Measurements from ENCODE around the gene GRPR. TPM values are rescaled to one million over a fixed set of nuclear protein-coding genes. Genes with fewer than 3 reads are reported as not detected.
A peak's percentile ranks its signal among the peaks of the same experiment; 100 is the strongest.

Gene GRPR
- total RNA-seq, result not detected

- DNase-seq, result peak; percentile 29
Observed at GRCh38 chrX:16123222-16123786, at the start of gene GRPR. Gene GRPR, plus strand, starts transcription at chrX:16123565. Its CDS starts 389 bp downstream, at chrX:16123954.

- no peak for DNase-seq
Observed at GRCh38 chrX:16075087-16075486, 48.3 kb upstream of the GRPR start.

- DNase-seq, result no peak
Observed at GRCh38 chrX:16076834-16077233, 46.5 kb upstream of the GRPR start.

- no peak for DNase-seq
Observed at GRCh38 chrX:16077811-16078210, 45.6 kb upstream of the GRPR start.

- no peak for DNase-seq
Observed at GRCh38 chrX:16081357-16081756, 42.0 kb upstream of the GRPR start.

GRCh38 chrX:16082470-16083085, 40.8 kb upstream of the GRPR start:
- no peak for DNase-seq

GRCh38 chrX:16087076-16087475, 36.3 kb upstream of the GRPR start:
- DNase-seq, result no peak

- DNase-seq, result no peak
Observed at GRCh38 chrX:16089086-16089485, 34.3 kb upstream of the GRPR start.

GRCh38 chrX:16096141-16096540, 27.2 kb upstream of the GRPR start:
- DNase-seq, result no peak

GRCh38 chrX:16100673-16101072, 22.7 kb upstream of the GRPR start:
- DNase-seq, result no peak

GRCh38 chrX:16101581-16101980, 21.8 kb upstream of the GRPR start:
- DNase-seq, result no peak

- no peak for DNase-seq
Observed at GRCh38 chrX:16103625-16104024, 19.7 kb upstream of the GRPR start.

GRCh38 chrX:16112428-16112827, 10.9 kb upstream of the GRPR start:
- DNase-seq, result no peak

- DNase-seq, result no peak
Observed at GRCh38 chrX:16113978-16114565, 9.3 kb upstream of the GRPR start.

- DNase-seq, result no peak
Observed at GRCh38 chrX:16114611-16115010, 8.8 kb upstream of the GRPR start.

GRCh38 chrX:16119353-16120220, 3.8 kb upstream of the GRPR start:
- DNase-seq, result no peak

GRCh38 chrX:16120431-16120830, 2.9 kb upstream of the GRPR start:
- DNase-seq, result no peak

GRCh38 chrX:16124201-16124600, 836 bp downstream of the GRPR start:
- DNase-seq, result no peak

- DNase-seq, result no peak
Observed at GRCh38 chrX:16125520-16126149, 2.3 kb downstream of the GRPR start.

- no peak for DNase-seq
Observed at GRCh38 chrX:16130707-16131106, 7.3 kb downstream of the GRPR start.

GRCh38 chrX:16134936-16135335, 11.6 kb downstream of the GRPR start:
- DNase-seq, result no peak

- no peak for DNase-seq
Observed at GRCh38 chrX:16136080-16136479, 12.7 kb downstream of the GRPR start.
